ENCODE results near the gene TELO2.

TELO2 gene

DNA sequence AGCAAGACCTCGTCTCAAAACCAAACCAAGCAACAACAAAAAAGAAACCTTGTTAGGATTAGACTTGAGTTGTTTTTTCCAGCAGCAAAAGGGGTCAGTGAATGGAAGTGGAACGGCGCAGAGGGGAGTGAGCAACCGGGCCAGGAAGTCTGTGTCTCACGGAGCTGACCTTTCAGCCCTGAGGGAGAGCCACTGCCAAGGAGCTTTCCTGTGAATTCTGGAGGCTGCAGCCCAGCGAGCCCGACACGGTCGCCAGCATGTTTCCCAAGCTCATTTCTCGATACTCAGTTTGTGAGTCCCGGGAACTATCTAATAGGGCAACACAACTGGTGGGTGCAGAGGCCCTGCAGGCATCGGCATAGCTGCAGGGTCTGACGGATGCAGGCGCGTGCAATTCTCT, 19.6 kb downstream of the TELO2 start:
- no peak for DNase-seq (ENCODE audit: low read depth in 3 of 3, low spot score in 1 of 3)

DNA sequence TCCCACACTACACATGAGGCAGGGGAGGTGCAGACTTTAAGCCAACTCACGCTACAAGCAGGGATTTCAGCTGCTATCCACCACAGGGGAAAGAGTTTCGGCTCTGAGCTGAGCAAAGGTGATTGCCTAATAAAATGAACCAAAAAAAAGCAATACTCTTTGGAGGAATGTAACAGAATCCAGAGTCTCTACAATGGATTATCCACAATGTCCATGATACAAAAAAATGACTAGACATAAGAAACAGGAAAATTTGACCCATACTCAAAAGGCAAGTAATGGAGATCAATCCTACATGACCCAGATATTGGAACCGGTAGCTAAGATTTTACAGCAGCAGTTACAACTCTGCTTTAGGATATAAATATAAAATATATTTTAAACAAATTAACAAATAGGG, 21.3 kb downstream of the TELO2 start:
- no peak for DNase-seq (ENCODE audit: low read depth in 3 of 3, low spot score in 1 of 3)

DNA sequence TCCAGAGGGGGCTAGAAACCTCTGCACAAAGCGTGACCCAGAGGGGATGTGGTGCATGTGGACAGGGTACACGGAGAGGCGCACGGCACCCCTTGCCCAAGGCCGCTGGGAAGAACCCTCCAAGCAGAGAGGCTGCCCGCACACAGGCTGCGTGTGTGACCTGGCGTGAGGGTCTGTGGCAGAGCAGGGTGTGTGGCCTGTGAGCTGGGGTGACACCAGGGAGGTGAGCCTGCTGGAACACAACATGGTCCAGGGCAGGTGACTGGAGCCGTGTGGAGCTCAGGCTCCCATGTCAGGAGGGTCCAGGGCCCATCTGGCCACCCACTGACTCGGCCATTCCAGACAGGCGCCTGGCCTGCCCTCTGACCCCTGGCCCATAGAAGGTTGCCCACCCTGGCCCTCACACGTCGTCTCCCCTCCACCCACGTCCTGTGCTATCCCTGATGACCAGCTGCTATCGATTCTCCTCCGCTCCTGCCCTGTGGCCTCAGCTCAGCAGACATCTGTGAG, 25.5 kb downstream of the TELO2 start:
- no peak for DNase-seq (ENCODE audit: low read depth in 3 of 3, low spot score in 1 of 3)

DNA sequence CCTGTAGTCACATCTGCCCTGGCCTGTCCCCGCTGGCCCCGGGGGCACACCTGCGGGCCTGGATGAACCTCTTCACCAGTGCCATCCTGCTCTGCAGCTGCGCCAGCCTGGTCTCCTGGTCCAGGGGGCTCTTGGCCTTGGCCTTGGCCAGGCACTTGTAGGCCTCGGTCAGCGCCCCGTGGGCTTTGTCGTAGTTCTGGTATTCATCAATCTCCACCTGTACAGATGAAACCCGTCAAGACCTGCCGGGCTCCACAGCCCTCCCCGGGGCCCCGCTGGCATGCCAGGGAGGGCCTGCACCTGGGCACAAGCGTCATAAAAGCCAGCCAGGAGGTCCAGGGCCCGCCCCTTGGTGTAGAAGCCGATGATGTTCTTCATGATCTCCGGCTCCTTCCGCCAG, 26.7 kb downstream of the TELO2 start:
- no peak for DNase-seq (ENCODE audit: low read depth in 3 of 3, low spot score in 1 of 3)

DNA sequence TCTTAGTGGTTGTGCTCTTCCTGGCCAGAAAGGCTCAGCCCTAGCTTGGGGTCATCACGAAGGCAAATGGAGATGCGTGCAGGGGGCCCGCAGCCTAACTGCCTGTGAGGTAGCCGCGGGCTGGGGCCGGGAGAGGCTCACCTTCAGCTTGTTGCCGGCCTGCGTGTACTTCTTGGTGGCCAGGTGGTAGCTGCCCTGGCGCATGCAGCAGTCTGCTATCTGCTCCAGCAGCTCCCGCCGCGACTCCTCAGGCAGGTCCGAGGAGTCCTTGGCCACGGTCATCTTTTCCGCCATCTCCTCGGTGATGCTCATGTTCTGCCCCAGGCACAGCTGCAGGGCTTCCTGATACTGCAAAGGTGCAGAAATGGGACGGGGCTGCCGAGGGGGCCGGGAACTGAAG, 27.3 kb downstream of the TELO2 start:
- DNase-seq (ENCODE audit: low read depth in 3 of 3, low spot score in 1 of 3): no peak

DNA sequence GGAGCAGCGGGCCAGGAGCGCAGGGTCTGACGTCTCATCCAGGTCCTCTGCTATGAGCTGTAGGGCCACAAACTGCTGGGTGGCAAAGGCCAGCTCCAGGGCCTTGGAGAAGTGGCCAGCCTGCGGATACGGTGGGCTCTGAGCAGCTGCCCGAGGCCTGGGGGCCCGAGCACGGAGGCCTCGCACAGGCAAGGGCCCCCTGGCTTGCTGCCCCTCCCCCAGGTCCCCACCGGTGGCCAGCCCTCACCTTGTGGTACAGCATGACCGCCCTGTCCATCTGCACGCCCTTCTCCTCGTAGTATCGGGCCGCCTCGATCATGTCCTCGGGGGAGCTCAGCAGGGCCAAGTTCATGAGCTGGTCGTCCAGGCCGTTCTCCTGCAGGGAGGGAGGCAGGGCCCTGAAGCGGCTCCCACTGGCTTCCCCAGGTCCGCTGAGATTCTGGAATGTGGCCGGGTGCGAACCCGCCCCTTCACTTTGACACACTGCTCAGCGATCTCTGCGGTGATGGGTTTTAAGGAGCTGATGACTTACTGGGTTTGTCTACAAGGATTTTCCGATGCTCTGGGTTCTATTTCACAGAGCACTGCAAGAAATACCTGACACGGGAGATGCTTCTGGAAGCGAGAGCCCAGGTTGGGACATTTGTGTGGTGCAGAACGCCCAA, 30.6 kb downstream of the TELO2 start:
- no peak for DNase-seq (ENCODE audit: low read depth in 3 of 3, low spot score in 1 of 3)

DNA sequence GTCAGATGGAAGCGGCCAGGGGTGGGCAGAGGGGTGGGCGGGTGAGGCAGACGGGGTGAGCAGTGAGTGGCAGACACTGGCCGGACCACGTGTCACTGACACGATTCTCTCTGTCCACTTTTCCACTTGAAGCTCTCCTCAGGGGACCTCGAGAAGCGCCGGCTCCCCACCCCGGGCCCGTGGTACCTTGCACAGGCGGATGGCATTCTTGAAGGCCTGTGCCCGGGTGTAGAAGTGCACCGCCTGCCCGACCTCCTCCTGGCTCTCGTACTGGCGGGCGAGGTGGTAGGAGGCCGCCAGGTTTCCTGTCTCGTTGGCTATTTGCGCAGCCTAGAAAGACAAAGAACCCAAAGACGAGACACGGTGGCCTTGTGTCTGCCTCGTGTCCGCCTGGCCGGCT, 31.2 kb downstream of the TELO2 start:
- DNase-seq (ENCODE audit: low read depth in 3 of 3, low spot score in 1 of 3): no peak

DNA sequence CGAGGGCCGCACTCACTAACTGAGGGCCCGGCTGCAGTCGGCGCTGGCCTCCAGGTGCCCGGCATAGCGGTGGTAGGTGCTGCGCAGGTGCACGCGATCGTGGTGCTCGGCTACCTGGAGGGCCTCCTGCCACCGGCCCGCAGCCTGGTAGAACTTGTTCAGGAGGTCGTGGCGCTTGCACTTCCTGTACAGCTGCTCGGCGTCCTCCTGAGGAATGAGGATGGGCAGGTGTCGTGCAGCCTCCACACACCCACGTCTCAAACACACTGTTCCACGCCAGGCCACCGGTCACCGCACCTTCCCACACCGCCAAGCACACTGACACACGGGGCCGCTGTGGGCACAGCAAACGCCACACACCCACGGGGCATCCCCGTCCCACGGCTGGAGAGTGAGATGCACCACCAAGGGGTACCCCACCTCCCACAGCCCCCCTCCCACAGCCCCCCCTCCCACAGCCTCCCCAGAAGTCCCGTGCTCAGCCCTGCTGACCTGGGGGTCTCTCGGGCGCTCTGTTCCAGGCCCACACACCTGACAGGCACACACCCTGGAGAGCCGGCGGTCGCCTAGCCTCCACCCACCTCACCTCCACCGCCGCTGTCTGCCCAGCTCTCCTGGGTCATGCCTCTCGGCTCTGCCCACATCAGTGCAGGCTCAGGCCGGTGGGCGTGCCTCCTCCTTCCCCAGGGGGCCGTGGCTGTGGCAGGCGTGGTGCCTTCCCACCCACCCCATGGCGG, 32.9 kb downstream of the TELO2 start:
- DNase-seq (ENCODE audit: low read depth in 3 of 3, low spot score in 1 of 3): no peak

DNA sequence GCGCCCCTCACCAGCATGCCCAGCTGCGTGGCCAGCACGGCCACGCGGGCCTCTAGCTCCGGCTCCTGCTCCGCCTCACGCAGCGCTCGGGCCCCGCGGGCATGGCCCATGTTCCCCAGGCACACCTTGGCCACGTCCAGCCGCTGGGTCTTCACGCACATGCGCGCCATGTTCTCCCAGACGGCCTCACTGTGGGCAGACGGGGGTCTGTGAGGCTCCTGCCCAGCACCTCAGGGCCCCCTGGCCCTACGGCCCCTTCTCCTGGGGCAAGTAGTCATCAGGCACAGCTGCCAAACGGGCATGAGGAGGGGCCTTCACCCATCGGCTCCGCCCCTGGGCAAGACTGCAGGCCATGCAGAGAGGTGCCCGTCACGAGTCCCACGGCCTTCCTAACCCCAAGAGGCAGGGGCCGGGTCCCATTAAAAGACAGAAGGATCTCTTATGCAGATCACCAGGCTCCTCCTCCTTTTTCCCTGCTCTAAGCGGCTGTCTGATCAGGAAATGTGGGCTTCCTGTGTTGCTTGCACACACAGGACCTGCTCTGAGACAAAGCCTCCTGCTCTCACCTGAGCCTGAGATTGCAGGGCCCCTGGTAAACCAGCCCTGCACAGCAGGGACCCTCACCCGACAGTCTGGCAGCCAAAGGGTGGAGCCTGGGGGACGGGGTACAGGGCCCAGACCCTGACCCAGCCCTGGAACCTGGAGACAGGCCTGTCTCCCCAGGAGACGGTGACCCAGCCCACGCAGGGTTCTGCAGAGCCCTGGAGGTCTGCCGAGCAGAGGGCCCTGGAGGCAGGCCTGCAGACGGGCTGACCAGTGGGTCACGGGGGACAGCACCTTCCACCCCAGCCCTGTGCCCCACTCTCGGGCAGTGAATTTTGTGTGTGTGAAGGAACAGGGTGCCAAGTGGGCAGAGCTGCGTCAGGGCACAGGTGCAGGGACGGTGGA, 33.7 kb downstream of the TELO2 start:
- no peak for DNase-seq (ENCODE audit: low read depth in 3 of 3, low spot score in 1 of 3)

DNA sequence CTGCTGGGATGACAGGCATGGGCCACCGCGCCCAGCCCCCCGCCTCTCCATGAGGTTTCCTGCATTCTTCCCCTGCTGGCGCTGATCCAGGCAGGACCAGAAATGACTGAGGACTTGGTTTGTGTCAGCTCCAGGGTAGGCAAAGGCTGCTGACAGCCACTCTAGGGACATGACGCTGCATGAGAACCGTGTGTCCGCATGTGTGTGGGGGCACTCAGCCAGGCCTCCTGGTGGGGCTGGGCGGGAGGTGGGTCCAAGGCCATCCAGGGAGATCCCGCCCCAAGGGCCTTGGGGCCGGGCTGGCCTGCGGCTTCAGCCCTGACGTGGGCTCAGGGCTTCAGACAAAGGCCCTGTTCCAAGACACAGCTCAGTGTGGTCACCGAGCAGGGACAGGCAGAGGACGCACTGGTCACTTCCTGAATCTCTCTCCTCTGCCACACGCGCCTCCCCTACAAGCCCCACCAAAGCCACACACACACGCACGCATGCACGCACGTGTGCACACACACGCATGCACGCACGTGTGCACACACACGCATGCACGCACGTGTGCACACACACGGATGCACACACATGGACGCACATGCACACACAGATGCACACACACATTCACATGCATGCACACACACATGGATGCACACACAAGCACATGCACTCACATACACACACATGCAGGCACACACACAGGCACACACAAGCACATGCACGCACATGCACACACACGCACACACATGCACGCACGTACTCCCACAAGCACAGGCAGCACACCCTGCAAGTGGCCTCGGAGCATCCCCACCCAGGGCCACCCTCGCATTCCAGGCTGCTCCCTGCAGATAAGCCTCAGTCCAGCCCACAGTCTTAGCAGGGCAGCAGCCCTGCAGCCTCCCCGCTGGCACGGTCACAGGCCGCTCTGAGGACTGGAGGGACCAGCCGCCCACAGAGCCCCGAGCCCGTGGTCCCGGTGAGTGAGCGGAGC, 35.0 kb downstream of the TELO2 start:
- no peak for DNase-seq (ENCODE audit: low read depth in 3 of 3, low spot score in 1 of 3)

DNA sequence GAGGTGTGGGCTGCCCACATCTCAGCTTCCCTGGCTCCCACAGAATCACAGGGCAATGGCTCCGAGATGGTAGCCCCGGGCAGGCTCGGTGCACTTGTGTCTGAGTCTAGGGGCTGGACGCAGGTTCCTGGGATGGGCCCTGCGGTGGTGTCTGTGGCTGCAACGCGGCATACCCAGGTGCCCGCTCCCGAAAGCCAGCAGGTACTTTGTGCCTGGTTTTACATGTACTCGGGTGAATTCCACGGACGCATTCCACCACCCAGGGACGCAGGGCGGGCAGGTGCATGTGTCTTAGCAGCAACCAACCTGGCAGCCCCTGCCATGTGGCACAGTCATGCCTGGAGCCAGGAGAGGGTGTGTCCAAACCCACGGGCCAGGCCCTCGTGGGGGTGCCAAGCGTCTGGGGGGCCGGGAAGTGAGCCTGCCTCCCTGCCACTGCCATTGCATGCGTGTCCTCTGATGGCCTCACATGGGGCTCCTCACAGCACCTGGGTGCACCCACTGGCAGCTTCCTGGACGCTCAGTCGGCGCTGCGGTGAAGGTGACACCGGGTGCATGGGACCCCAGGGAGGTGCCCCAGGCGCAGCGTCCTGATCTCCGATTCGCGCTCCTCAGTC, 35.9 kb downstream of the TELO2 start:
- DNase-seq (ENCODE audit: low read depth in 3 of 3, low spot score in 1 of 3): no peak

DNA sequence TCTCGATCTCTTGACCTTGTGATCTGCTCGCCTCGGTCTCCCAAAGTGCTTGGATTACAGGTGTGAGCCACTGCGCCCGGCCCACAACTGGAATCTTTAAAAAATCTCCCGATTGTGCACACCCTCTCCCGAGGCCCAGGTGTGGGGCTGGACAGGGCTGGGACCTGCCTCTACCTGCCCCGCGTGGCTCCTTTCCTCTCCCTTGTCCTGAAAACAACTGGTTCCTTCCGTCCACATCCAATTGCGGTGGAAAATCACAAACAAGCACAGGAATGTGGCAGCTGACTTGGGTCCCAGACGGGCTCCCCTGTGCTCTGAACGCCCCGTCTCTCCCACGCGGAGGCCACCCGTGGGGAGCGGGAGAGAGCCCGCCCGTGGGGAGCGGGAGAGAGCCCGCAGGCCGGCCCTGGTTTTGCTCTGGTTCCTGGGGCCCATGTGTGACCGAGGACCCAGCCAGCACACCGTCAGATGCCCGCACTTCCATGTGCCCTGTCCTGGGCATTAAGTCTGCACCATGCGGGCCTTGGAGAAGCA, 37.3 kb downstream of the TELO2 start:
- DNase-seq (ENCODE audit: low read depth in 3 of 3, low spot score in 1 of 3): no peak

DNA sequence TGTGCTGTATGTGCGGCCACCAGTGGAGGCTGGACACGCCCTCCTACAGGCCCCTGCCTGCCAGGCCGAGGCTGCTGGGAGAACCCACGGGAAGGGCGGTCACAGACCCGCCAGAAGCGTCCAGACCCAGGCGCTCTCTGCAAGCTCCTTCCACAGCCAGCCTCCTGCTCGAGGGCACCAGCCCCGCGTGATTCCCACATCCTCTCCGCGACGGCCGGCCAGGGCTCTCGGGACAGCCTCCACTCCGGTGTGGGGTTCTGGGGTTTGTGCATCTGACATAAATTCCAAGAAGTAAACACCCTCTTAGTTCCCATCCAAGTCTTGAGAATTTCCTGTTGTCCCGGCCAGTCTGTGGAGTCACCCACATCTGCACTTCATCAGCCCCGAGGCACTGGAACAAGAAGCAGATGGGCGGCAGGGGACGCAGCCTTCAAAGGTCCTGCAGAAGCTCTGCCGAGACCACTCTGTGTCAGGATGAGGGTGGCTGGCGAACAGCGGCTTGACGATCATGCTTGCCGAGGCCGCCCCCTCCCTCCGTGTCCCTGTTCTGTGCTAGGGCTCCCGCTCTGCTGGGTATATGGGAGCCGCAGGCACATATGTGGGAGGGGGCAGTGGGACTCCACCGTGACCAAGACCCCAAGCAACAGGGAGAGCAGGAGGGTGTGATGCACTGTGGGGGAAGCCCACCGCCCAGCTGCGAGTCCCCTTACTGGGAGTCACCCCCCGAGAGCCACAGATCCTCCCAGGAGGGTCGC, 37.9 kb downstream of the TELO2 start:
- DNase-seq (ENCODE audit: low read depth in 3 of 3, low spot score in 1 of 3): no peak

DNA sequence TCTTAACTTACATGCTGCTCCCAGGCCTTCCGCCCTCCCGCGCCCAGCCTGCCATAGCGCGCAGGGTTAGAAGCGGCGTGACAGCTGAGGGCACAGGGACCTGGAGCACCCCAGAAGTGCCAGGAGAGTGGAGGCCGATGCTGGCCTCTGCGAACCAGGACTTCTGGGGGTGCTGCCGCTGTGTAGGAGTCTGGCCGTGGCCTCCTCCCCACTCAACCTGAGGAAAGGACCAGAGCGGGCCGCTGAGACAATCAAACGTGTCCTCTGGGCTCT, 38.4 kb downstream of the TELO2 start:
- no peak for DNase-seq (ENCODE audit: low read depth in 3 of 3, low spot score in 1 of 3)

DNA sequence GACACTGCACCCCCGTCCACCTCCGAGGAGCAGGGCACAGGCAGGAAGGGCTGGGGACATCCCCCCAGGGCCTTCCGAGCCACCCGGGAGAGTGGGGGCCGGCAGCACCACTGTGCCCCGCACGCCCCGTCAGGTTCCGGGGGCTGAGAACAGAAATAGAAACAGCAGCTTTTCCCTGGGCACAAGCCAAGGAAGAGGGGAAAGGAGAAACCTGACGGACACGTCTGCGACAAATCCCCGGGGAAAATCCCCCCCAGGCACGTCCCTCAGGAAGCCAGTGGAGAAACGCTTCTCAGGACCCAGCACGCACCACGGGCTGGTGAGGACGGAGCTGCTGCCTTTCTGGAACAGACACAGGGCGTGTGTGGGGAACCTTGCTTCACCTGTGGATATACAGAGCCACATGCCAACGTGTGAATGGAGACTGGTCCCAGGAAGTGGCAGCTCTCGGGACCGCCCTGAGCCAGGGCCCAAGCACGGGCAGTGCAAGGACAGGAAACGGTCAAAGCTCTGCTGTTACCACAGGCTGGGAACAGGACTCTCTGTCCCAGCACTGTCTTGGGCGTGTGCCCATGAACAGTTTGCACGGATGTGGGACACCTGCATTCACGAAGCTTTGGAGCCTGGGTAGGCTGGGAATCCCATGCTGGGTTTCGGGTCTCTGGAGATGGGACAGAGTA, 39.1 kb downstream of the TELO2 start:
- no peak for DNase-seq (ENCODE audit: low read depth in 3 of 3, low spot score in 1 of 3)

DNA sequence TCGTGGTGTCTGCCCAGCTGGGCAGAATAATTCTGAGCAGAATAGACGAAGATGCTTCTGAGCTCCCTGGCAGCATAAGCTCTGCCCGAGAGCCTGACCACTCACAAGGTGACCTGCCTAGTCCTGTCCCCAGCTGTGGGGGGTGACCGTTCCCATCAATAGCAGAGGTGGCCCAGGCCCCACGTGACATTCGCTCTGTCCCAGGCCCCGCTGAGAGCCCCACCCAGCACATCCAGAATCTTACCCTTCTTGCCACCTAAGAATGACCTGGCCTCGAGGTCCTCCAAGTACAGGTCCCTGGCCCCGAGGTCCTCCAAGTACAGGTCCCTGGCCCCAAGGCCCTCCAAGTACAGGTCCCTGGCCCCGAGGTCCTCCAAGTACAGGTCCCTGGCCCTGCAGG, 39.6 kb downstream of the TELO2 start:
- DNase-seq (ENCODE audit: low read depth in 3 of 3, low spot score in 1 of 3): no peak

DNA sequence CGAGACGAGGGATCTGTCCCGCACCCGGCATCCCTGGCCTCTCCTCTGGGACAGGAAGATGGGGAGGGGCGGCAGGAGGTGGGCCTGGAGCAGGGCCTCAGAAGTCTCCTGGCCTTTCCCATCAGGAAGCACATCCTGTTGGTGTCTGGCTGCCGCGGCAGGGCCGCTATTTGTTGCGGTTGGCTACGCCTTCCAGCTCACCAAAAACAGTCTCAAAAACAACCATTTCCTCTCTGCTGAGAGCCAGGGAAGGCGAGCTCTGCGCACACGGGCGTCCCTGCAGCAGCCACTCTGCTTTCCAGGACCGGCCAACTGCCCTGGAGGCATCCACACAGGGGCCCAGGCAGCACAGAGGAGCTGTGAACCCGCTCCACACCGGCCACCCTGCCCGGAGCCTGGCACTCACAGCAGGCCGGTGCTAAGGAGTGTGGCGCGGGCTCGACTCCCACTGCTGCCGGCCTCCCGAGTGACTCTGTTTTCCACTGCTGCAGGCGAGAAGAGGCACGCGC, 40.3 kb downstream of the TELO2 start, which contains the start of gene TMEM204:
TSS of gene TMEM204 (plus strand) at position 224 of the 509 bp plus-strand sequence. CDS start 610 bp downstream, outside the sequence.
- no peak for DNase-seq (ENCODE audit: low read depth in 3 of 3, low spot score in 1 of 3)

Measured in stimulated activated CD4-positive, alpha-beta T cell treated with anti-CD3 and anti-CD28 coated beads, TNF-alpha, amount 100 ng/mL, for 1 hour (primary cell).